HG03575 (cell line): ENCODE results near the gene MAN1C1.

ENCODE experiments used
- ATAC-seq: cut with Tn5 transposase; IDR thresholded peaks from one replicate; pipeline ENCODE4 v1.9.1; 2021; ENCODE audit not compliant: unreplicated experiment, insufficient number of reproducible peaks, low FRiP score; ENCODE audit errors: extremely low read depth

MAN1C1 gene

GRCh38 chr1:25760122-25760719 is 143.6 kb downstream of the MAN1C1 start:
- no peak for ATAC-seq

- ATAC-seq = no peak
These were observed 144.3 kb downstream of the MAN1C1 start for GRCh38 chr1:25760871-25761270.

DNA sequence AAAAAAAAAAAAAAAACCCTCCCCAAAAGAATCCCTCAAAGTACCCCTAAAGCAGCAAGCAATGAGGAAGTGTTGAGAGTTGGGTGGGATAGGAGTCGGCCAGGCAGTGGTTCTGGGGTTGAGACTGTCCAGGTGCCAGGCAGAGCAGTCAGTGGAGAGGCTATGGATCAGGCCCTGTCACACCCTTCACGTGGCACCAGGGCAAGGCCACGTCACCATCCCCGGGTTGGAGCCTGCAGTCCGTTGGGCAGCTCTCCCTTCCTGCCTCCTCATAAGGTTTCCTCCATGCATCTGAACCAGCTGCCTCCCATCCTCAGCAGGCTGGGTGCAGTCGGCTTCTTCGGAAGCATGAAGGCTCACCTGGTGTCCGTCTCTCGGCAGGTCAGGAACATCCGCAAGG is 146.9 kb downstream of the MAN1C1 start:
- no peak for ATAC-seq

DNA sequence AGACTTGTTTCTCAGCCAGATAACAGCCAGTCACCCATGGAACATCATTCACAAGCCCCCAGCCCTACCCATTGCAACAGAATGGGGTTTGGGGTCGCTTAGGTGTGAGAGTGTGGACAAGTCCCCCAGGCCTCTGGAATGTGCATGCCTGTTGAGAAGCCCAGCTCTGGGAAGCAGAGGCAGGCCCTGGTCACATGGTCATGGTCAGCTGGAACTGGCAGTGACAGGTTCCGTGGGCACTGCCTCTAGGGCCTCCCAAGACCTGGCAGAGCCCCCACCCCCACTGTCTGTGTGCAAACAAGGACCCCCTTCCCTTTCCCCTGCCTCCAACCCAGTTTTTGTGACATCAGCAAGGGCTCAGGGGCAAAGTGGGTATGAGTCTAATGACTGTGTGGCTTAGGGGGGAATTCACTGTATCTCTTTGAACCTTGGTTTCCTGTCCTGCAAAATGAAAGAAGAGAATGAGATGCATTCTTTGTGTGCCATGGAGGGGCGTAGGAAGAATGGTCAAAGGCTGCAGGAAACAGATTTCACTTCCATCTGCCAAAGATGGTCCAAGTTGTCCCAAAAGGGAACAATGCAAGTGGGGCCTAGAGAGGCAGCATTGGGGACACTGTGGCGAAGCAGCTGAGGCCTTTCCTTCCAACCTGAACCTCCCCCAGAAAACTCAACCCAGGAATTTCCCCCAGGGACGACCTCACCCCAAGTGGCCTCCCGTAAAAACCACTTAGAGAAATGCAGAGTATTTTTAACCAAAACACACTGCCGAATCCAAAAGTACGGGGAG is 148.7 kb downstream of the MAN1C1 start:
- no peak for ATAC-seq

- ATAC-seq = no peak
These were observed 149.5 kb downstream of the MAN1C1 start for GRCh38 chr1:25765923-25766589.

DNA sequence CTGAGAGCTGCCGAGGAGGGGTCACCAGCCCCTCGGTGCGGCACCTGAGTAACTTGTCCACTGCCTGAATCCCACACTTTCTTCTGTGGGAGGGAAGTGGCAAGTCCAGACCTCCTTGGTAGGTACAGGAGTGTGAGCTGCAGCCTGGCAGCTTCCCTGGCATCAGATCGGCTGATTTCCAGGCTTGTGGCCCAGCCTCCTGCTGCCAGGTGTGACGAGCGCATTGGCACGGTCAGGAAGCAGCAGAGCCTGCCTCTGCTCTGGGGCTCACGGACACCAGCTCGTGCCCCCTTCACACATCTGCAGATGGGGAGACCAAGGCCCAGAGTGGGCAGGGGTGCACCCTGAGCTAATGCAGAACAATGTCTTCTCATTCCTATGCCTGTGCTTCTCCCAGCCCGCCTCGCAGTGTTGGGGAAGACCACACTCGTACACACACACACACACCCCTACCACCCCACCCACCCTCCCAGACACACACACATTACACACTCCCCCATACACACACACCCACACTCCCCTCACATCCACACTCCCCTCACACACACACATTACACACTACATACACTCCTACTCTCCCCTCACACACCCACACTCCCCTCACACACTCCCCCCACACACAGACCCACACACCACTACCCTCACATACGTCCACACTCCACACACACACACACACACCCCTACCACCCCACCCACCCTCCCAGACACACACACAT is 150.3 kb downstream of the MAN1C1 start:
- ATAC-seq = no peak

- ATAC-seq = no peak
These were observed 150.8 kb downstream of the MAN1C1 start for GRCh38 chr1:25767437-25767770.

DNA sequence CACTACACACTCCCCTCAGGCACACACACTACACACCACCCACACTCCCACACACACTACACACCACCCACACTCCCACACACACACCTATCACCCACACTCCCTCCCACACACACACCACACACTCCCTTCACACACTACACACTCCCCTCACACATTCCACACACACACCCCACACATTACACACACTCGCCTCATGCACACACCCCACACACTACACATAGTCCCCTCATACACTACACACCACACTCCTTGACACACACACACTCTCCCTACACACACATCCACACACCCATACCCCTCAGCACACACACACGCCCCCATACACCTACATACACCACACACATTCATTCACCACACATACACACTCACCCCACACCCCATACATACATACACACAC is 152.4 kb downstream of the MAN1C1 start:
- no peak for ATAC-seq

DNA sequence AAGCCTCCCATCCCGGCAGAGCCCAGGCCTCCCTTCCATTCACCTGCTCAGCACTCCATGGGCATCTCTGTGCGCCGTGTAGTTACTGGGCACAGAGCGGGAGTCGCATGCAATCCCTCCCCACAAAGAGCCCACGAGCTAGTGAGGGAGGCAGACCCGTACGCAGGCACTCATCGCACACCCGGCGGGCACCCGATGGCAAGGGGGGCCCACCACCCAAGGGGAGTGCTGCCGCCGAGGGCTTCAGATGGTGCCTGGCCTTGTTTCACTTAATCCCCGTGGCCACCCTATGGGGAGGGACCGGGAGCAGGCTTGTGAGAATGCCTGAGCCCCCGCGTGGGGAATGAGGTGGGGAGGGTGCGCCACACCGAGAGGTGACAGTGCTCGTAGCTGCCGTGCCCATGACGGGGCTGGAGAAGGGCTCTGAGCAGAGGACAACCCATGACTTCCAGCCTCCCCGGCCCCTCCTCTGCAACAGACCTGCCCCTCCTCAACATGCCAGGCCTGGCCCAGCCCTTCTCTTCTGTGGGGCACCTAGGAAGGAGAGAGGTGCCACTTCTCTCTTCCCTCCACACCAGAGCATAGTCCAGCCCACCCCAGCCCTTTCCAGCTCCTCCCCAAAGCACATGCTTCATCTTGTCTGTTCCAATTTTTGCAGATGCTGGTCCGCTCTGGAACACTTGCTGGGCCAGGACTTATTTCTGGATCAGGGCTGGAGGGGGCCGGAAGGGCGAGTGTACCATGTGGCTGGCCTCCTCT is 153.2 kb downstream of the MAN1C1 start:
- ATAC-seq = no peak

- no peak for ATAC-seq
These were observed 154.1 kb downstream of the MAN1C1 start for GRCh38 chr1:25770541-25771220.

GRCh38 chr1:25771221-25772114 is 154.9 kb downstream of the MAN1C1 start:
- ATAC-seq = no peak

DNA sequence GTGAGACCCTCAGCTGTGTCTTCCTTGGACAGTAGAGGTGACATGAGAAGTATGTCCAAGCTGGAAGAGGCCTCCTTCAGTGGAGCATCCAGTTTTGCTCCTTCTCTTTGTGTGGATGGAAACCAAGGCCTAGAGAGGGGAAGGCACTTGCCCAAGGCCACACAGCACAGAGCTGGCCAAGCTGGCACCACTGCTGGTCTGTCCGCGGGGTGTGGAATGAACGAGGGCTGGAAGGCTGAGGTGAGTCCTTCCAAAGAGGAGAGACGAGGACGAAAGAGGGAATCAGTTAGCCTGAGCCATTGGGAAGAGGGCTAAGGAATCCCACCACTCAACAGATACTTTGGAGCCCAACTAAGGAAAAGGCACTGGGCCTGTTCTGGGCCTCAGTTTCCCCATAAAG is 155.6 kb downstream of the MAN1C1 start:
- no peak for ATAC-seq

DNA sequence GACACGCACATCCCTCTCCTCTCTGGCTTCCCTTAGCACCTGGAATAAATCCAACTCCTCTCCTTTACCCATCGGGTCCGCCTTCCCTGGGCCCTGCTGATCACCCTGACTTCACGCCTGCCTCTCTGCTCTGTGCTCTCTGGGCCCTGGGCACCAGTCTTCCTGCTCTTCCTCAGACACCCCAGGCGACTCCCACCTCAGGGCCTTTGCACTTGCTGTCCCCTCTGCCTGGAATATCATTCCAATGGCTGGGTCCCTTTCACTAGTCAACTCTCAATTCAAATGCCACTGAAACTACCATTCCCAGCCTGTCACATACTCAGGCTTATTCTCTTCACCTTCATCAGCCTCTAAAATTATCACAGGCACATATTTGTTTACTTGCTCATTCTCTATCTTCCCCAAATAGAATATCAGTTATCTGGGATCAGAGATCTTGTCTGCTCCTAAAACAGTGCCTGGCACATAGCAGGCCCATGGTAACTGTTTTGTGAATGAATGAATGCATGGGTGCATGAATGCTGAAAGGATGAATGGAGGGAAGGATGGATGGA is 156.2 kb downstream of the MAN1C1 start:
- ATAC-seq = no peak

DNA sequence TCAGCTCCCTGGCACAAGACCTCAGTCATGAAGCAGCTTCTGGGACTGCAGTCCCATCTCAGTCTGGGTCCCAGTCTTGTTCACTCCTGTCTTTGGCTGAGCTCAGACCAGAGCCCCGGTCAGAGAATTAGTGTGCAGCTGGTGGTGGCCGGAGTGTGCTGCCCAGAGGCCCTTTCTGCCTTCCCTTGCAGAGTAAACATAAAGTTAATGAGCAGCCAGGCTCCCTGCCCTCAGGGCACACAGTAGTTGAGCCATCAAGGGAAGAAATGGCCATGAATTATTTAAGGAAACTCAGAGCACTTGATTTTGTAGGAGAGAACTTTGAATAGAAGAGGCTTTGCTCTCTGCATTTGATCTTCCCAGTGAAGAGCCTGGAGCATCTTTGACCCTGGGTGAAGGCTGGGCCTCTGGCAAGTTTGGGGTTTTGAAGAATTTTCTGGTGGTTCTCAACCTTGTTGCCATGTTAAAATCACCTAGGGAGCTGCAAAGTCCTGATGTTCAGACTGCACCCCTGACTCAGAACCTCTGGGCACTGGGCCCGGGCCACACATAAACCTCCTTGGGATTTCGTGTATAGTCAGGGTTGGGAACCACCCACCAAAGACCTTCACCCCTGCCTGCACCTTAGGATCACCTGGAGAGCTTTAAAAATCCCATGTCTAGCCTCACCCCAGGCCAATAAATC is 157.0 kb downstream of the MAN1C1 start:
- no peak for ATAC-seq

- no peak for ATAC-seq
These were observed 157.7 kb downstream of the MAN1C1 start for GRCh38 chr1:25774206-25774803.

DNA sequence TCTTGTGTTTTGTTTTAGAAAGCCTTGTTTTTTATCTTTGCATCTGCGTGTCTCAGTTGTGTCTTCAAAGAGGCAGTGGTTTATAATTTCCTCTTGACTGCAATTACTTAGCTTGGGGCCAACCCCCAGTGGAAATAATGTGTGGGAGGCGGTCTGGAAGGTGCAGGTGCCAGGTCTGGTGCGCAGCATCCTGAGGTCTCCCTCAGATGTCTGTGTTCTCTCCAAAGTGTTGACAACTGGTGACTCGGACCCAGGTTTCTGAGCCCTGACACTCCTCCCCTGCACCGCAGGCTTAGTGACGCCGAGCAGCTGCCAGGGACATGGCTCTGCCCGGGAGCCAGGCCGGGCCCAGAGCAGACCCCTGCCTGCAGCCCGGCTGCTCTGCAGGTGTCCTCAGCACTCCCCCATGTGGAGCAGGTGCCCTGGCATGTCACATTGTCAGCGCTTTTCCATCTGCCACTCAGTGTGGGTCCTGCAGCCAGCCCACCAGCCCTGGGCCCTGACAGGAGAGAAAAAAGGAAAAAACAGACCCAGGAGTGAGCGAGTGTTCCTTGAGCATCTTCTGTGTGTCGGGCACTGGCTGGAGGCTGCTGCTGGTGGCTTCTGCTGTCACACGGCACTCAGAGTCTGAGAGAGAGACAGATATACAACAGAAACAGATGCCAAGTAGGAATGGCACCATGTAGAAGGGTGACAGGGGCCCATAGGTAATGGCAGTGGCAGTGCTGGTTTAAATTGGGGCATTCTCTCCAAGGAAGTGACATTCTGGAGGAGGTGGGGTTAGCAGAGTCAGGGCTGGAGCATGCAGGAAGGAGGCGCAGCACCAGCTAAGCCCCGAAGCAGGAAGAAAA is 158.6 kb downstream of the MAN1C1 start:
- no peak for ATAC-seq
